HL-60 (cell line): ENCODE measurements around the gene ROBO1.

Experiments used
- GABPA ChIP-seq: IDR thresholded peaks from 2 replicates; pipeline ENCODE4 v1.6.1; 2012; ENCODE audit warnings: low read depth
- TF ChIP-seq, protein P1 (sequence below): IDR thresholded peaks from one replicate; pipeline ENCODE4 v1.5.1; 2011; ENCODE audit warnings: low read length, control low read depth, inconsistent platforms; ENCODE audit not compliant: insufficient read depth

GRCh38 chr3:79002465-79003372 is 765.1 kb downstream of the ROBO1 start:
- no peak for TF ChIP-seq GABPA
- TF ChIP-seq, protein P1, sequence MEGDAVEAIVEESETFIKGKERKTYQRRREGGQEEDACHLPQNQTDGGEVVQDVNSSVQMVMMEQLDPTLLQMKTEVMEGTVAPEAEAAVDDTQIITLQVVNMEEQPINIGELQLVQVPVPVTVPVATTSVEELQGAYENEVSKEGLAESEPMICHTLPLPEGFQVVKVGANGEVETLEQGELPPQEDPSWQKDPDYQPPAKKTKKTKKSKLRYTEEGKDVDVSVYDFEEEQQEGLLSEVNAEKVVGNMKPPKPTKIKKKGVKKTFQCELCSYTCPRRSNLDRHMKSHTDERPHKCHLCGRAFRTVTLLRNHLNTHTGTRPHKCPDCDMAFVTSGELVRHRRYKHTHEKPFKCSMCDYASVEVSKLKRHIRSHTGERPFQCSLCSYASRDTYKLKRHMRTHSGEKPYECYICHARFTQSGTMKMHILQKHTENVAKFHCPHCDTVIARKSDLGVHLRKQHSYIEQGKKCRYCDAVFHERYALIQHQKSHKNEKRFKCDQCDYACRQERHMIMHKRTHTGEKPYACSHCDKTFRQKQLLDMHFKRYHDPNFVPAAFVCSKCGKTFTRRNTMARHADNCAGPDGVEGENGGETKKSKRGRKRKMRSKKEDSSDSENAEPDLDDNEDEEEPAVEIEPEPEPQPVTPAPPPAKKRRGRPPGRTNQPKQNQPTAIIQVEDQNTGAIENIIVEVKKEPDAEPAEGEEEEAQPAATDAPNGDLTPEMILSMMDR, result no peak
